Measurements from ENCODE around the gene BST1.
"Not testable (repeated sequence)": the region's sequence is repeated elsewhere in the genome, so short reads cannot be mapped to it uniquely, and the experiment has no call there.

The BST1 gene

DNA sequence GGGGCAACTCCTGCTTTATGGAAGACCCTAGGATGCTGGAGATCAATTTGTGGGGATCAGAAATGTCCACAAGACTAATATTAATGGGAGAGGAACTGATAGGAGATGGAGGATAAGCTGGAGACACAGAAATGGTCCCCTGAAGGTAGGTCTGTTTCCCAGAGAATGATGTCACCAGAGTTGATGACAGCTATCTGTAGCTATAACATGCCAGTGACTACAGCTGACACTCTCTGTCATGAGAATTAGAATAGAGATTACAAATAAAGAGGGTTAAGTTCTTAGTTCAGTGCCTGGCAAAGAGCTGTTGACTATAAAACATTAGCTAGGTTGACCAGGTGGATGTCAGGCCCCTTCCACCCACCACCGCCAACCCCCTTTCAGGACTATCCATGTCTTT, 9.3 kb downstream of the BST1 start:
- no peak for DNase-seq (ENCODE audit: low read depth in 2 of 2)

DNA sequence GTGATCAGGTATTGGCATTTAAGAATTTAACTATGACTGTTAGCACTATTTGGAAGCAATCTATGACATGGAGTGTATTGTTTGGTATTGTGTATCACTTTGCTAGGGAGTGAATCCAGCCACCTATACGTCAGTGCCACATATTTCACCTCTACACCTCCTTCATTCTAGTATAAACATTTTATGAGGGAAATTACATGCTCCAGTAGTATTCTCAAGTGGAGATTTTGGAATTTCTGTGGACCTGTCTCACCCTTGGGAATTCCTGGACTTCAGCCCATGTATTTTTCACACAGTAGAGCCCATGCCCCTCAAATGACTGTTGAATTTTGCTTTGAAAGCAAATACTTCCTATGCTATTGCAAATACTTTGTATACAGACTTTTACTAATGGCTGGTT, 11.3 kb downstream of the BST1 start:
- no peak for DNase-seq (ENCODE audit: low read depth in 2 of 2)

DNA sequence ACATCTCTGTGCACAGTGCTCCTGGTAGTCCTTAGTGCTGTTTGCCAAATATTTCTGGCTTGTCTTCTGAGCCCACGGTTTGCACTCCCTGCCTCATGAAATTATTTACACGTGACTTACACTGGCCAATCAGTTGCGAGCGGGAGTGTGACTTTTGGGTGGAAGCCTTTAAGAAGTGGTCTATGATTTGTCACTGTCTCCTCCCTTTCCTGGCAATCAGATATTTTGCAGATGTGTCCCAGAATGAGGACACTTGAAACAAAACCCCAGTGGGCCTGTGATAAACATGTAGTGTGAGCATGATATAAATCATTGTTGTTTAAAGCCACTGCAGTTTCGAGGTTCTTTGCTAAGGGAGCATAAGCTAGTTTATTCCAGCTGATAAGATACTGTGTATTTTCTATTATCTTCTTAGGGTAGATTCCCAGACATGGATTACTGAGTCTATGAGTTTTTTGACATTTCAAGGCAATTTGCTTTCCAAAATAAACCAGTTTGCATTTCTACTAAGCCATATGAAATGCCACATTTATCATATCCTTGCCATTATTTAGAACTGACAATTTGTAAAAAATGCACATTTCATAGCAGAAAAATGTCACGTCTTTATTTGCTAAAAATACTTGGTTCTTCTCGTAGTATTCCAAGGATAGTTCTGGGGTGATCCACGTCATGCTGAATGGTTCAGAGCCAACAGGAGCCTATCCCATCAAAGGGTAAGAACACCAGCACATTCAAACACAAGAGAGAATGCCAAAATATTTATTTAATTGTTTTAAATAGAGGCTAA, 12.0 kb downstream of the BST1 start:
- DNase-seq (ENCODE audit: low read depth in 2 of 2), result no peak

DNA sequence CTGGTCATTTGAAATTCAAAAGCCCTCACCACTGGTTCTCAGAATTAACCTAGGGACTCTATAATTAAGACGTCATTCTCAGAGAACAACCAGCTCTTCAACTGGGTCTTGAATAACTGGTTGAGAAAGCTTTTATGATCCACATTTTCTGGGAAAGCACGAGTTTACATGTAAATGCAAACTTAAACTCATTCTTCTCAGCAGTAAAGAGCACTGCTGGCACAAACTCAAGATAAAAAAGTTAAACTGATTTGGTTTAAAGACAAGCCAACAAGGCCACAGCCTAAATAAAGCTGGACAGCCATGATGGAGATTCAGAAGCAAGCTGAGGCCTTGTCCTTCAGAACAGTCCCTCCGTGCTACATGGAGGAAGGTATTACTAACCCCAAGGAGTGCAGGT, 13.2 kb downstream of the BST1 start:
- DNase-seq (ENCODE audit: low read depth in 2 of 2), result no peak

DNA sequence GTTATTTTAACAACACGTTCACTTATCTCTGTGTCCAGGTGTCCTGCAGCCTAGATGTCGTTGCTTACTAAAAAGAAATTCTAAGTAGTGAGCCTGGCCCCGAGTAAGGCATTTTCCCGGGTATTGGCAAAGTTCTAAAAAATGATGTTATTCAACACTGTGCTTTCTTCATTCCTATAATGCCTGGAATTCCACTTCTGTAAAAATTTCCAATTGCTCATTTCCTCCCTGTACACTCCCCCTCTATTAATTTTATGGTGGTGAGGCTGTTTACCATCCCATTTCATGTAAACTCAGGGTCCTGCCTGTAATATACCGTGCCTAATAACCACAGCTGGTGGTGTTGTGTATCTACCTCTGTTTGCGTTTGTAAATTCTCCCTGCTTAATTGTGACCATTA, 14.2 kb downstream of the BST1 start:
- no peak for DNase-seq (ENCODE audit: low read depth in 2 of 2)

DNA sequence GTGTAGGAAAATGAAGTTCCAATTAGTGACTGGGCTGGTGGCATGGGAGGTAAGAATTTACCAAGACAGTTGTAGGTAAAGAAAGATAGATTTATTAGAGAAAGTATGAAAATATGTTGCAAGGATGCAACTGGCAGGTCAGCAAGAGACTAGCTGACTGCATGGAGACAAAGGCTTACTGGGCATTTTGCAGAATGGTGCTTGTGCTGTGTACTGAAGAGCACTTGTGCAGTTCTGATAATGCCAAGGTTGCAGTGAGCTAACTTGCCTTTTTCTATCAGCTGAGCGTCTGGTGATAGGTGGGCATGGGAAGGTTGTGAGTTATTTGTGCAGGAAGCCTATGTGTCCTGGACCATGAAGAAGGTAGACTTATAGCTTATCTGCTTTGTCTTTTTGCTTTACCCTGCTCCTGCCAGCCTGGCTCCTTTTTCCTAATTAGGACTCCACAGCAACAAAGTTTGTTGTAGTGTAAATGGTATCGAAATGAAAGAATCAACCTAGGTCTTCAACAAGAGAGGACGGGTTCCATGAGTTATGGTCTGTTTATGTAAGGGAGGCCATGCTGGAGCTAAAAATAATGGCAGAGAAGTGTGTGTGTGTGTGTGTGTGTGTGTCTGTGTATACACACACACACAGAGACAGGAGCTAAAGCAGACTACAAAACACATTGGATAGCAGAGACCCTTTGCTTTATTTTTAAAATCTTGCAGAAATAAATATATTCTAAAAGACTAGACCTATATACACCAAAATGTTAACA, 15.0 kb downstream of the BST1 start:
- no peak for DNase-seq (ENCODE audit: low read depth in 2 of 2)

DNA sequence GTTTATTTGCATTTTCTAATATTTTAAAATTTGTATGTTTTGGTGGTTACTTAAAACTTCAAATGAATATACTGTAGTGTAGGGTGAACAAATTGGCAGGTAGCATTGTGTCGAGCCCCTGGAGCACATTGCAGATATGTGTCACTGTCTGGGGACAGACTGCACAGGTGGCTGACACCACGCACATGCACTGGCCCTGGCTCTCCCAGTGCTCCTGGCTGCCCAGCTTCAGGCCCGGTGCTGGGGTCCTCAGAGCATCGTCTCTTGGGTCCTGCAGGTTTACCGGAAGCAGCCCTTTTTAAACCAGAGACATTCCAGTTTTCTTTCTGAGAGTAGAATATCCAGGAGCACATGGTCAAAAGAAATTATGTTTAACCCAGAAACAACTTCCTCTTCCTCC, 15.6 kb downstream of the BST1 start:
- no peak for DNase-seq (ENCODE audit: low read depth in 2 of 2)

DNA sequence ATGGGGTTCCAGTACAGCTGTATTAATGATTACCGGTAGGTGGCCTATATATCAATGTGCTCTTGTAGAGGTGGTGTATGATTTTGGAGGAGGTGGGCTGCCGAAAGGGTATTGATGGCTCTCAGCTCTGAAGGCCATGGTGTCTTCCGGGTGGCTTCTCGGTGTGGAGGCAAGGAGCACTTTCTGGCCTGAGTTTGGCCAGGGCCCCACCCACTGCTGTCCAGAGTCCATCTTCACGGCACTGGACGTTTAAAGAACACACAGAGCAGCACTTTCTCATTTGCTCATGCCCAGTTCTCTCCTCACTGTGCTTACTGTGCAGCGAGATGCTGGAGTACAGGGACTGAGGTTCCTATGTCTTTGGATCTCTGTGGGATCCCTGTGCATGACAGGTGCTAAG, 16.1 kb downstream of the BST1 start:
- DNase-seq (ENCODE audit: low read depth in 2 of 2), result no peak

DNA sequence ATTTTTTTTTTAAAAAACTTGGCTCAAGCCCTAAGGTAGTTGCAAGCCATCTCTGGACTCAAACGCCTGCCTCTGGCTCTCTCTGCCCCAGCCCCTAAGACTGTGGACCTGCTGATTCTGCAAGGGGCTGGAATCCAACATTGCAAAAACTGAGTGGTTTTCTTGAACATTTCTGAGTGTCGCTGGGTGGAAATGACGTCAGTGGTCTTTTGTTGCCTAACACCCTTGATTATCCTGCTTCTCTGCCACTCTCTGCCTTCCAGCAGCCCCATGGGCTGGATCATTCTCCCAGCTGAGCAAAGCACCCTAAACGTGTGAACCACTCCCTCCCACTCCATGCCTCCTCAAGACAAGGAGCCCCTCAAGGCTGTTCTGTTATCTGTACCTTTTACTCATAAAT, 16.6 kb downstream of the BST1 start:
- DNase-seq (ENCODE audit: low read depth in 2 of 2), result no peak

DNA sequence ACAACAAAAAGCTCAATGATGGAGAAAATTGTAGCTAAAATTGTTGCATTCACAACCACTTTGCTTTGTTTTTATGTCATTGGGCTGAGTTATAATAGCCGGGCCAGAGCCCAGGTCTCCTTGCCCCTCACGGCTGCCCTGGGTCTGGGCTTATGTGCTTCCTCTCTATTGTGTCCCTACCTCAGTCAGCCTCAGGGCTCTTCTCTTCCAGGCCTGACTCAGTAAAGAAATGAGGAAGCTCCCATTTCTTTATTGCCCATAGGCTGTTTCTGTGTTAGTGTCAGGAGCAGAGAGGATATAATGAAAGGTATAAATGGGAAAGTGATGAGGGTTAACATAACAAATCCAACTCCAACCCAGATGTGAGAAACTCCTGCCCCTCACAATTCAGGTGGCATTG, 18.0 kb downstream of the BST1 start:
- DNase-seq (ENCODE audit: low read depth in 2 of 2), result no peak

DNA sequence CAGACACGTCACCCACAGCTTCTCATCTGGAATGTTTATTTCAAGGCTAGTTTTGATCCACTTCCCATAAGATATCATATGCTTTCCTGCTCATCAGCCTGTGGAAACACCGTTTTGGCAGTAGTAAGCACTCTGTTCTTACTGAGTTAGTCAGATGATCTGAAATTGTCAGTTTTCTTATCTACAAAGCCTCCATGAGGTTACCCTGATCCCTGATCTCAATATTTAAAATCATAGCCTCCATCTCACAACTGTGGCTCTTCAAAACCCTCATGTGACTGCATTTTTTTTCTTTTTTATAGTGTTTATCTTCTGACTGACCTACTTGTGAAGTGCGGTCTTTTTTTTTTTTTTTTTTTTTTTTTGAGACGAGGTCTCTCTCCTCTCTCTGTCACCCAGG, 22.7 kb downstream of the BST1 start:
- DNase-seq (ENCODE audit: low read depth in 2 of 2), result no peak

DNA sequence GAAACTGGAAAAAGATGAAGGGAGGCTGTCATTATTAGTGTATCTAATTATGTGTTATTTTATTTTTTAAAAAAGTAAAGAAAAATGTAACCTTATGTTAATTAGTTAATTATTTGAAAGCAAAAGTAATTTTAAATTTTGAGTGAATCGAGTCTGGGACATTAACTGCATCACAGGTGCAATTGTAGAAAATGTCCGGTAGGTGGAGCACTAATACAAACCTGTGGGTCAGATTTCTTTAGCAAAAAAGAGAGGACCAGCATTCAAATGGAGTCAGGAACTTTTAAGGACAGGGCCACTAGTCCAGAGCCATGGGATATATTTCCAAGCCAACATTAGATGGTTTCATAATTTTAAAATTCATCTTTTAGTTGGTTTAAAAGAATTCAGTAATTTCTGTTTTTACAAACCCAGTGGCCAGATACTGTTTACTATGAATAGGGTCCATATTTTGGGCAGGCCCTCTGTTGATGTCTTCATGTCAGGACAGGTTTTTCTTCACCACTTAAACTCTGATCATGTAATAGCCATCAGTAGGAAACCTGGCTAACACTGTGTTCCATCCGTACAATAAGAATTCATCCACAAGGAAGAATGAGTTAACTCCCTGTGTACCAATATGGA, 27.2 kb downstream of the BST1 start:
- peak in 1 of 2 experiments; percentile 4 for DNase-seq (ENCODE audit: low read depth in 2 of 2)

DNA sequence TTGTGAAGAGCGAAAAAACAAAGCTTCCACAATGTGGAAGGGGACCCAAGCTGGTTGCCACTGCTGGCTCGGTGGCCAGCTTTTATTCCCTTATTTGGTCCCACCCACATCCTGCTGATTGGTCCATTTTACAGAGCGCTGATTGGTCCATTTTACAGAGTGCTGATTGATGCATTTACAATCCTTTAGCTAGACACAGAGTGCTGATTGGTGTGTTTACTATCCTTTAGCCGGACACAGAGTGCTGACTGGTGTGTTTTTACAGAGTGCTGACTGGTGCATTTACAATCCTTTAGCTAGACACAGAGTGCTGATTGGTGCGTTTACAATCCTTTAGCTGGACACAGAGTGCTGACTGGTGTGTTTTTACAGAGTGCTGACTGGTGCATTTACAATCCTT, 30.2 kb downstream of the BST1 start:
- DNase-seq (ENCODE audit: low read depth in 2 of 2), result not testable (repeated sequence)

DNA sequence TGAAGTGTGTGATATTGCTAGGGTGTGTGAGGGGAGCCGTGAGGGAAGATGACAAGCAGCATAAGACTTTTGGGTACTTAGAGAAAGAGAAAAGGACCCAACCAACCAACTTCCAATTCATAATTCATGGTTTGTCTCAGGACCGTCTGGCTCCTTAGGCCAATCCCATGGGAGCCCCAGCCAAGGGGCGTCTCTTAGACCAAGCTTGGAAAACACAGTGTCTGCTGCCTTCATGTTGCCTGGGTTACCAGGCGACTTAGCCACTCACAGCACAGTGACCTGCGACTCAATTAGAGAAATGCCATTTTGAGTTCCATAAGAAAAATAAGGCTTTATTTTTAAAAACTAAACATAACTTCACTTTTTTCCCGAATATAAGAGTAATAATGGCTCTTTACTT, 32.7 kb downstream of the BST1 start:
- no peak for DNase-seq (ENCODE audit: low read depth in 2 of 2)

DNA sequence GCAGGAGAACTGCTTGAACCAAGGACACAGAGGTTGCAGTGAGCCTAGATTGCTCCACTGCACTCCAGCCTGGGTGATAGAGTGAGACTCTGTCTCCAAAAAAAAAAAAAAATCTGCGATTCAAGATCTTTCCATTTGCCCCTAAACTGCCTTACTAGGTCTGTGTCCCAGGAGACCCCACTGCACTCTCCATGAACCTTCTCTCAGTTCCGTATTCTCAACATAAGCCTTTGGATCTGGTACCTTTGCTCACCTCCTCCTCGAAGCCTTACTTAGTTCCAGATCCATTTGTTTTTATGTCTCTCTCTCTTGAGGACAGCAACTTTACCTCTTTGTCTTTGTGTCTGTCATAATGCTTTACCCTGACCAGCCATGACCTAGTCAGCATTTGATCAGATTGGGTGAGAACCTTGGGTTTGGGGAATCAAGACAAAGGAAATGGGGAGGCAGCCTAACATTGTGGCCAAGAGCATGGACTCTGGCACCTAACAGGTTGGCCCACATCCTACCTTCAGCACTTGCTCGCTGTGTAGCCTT, 33.7 kb downstream of the BST1 start:
- no peak for DNase-seq (ENCODE audit: low read depth in 2 of 2)

DNA sequence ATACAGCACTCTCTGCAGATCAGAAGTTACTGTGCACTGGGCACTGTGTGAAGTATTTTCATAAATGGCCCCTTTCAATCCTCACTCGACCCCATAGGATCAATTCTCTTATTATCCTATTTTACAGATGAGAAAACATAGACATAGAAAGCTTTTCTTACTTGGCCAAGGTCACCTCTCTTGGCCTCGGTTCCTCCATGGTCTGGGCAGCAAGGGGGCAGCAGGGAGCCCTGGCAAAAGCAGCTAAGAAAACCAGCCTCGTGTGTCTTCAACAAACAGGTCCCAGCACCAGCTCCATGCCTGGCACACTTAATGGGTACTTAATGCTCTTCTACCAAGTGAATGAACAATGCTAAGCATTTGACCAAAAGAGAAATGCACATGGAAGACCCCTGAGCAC, 34.4 kb downstream of the BST1 start:
- DNase-seq (ENCODE audit: low read depth in 2 of 2), result no peak

DNA sequence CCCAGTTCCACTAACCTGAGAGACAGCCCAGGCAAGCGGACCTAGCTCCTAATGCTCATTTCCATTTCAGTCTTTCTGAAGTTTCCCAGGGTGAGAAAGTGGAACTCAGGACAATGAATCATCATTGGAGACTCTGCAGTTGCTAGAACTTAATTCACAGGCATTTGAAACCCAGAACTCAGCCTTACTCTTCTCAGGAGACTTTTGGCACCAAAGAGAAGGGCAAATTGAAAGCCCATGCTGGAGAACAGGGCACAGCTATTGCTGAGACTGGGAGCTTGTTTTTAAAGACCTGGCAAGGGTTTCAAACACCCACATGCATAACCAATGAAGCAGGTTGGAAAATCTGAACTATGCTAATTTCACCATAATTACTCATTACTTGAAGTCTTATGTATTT, 36.0 kb downstream of the BST1 start:
- DNase-seq (ENCODE audit: low read depth in 2 of 2), result peak in 1 of 2 experiments; percentile 16

DNA sequence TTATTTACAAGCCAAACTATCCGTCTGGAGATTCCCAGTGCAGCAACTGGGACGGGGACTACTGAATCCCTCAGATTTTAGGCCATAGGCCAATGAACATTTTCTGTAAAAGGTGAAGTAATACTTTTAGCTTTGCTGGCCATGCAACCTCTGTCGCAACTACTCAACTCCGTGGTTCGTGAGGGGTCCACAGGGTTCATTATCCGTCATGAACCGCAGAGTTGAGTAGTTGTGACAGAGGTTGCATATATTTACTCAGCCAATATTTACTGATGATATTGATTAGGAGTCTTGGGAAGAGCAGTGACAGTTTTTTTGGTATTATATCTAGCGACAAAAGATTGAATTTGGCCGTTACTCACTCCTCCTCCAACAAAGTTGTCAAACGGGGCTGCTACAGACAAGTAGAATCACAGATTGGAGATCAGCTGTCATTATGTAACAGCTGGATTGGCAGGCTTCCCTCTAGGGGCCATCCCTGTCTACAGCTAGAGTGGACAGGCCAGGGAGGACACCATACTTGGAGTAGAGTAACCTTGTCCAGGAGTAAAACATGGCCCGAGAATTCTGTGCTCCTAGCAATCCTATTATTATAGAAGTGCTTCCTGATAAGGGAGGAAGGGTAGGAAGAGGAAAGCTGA, 38.0 kb downstream of the BST1 start:
- no peak for DNase-seq (ENCODE audit: low read depth in 2 of 2)

DNA sequence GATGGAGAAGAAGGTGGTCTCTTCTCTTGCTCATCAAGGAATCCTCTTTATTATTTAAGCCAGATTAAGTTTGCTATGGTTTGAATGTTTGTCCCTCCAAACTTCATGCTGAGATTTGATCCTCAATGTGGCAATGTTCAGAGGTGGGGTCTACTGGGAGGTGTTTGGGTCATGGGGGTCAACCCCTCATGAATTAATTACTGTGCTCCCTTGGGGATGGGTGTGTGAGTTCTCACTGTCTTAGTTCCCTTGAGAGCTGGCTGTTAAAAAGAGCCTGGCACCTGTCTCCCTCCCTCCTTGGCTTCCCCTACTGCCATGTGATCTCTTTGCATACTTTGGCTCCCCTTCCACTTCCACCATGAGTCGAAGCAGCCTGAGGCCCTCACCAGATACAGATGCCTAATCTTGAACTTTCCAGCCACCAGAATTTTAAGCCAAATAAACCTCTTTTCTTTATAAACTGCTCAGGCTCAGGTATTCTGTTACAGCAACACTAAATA, 39.3 kb downstream of the BST1 start:
- no peak for DNase-seq (ENCODE audit: low read depth in 2 of 2)

DNA sequence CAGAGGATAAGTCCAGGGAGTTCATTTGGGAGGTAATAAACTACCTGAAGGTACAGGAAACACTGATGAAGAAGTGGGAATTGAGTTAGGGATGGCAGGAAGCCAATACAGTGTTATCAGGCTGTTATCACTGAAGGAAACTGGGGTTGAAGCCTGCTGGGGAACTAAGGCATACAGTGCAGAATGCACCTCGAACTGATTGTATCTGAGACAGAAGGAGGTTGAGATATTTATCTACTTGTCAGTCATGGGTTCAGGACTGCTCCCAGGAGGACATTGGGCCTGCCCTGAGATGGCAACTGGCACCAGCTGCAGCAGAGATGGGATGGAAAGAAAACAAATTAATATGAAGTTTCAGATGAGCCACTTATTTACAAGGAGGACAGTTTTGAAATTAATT, 39.8 kb downstream of the BST1 start:
- DNase-seq (ENCODE audit: low read depth in 2 of 2), result no peak

DNA sequence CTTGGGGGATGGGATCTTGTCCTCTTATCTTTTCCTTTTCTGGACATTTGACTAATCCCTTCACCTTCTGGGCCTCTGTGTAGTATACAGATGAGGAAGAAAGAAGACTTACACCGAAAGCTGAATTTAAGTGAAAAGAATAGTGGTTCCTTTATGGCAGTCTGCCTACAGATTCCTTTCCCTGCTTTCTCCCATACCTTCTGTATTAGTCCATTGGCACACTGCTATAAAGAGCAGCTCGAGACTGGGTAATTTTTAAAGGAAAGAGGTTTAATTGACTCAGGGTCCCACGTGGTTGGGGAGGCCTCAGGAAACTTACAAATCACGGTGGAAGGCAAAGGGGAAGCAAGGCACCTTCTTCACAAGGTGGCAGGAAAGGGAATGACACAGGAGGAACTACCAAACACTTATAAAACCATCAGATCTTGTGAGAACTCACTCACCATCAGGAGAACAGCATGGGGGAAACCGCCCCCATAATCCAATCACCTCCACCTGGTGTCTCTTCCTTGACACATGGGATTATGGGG, 41.2 kb downstream of the BST1 start:
- no peak for DNase-seq (ENCODE audit: low read depth in 2 of 2)

DNA sequence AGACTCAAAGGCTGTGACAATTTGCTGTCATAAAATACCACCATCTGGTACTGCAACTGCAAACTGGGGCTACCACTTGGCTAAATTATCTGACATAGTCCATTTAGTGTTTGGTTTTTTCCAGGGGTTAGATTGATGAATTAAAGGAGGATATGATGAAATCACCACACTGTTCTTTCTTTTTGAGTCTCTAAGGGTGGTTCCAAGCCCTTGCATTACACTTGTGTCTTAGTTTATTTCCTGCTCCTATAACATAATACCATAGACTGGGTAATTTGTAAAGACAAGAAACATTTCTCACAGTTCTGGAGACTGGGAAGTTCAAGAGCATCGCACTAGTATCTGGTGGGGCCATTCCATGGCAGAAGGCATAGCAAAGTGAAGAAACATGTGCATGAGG, 43.2 kb downstream of the BST1 start:
- DNase-seq (ENCODE audit: low read depth in 2 of 2), result no peak
